CD4-positive, alpha-beta T cell treated with Interleukin-4 for 1 hour (primary cell): ENCODE measurements around the gene BATF3.
A peak's percentile ranks its signal among the peaks of the same experiment; 100 is the strongest.
"Not testable (repeated sequence)": the region's sequence is repeated elsewhere in the genome, so short reads cannot be mapped to it uniquely, and the experiment has no call there.

ENCODE experiments used
- DNase-seq, 2 donors: peaks; one replicate each; pipeline ENCODE4 v3.0.0-alpha.2; 2020 to 2022

The BATF3 gene

GRCh38 chr1:212699625-212700222, at the start of gene BATF3:
TSS of gene BATF3 (minus strand) at chr1:212699840. CDS start at chr1:212699762, 78 bp downstream.
- DNase-seq = peak in 1 of 2 donors; percentile 44

GRCh38 chr1:212746546-212746945, 46.9 kb upstream of the BATF3 start:
- DNase-seq = no peak

- DNase-seq = no peak
Measured at GRCh38 chr1:212745303-212745702, 45.7 kb upstream of the BATF3 start.

GRCh38 chr1:212743901-212744475, 44.3 kb upstream of the BATF3 start:
- no peak for DNase-seq

GRCh38 chr1:212738330-212738729, 38.7 kb upstream of the BATF3 start:
- DNase-seq = peak in 1 of 2 donors; percentile 16

- DNase-seq = no peak
Measured at GRCh38 chr1:212737559-212737958, 37.9 kb upstream of the BATF3 start.

GRCh38 chr1:212733109-212733508, 33.5 kb upstream of the BATF3 start:
- no peak for DNase-seq

GRCh38 chr1:212731630-212732029, 32.0 kb upstream of the BATF3 start:
- no peak for DNase-seq

- DNase-seq = no peak
Measured at GRCh38 chr1:212728606-212729005, 29.0 kb upstream of the BATF3 start.

GRCh38 chr1:212727386-212728181, 27.9 kb upstream of the BATF3 start:
- peak; percentile 37 to 41 for DNase-seq

- not testable (repeated sequence) for DNase-seq
Measured at GRCh38 chr1:212724679-212725078, 25.0 kb upstream of the BATF3 start.

- DNase-seq = no peak
Measured at GRCh38 chr1:212722270-212722957, 22.8 kb upstream of the BATF3 start.

- no peak for DNase-seq
Measured at GRCh38 chr1:212721388-212722247, 22.0 kb upstream of the BATF3 start.

- DNase-seq = no peak
Measured at GRCh38 chr1:212719633-212720032, 20.0 kb upstream of the BATF3 start.

GRCh38 chr1:212718499-212718898, 18.9 kb upstream of the BATF3 start:
- no peak for DNase-seq

- no peak for DNase-seq
Measured at GRCh38 chr1:212716161-212716560, 16.5 kb upstream of the BATF3 start.

GRCh38 chr1:212713465-212714136, 14.0 kb upstream of the BATF3 start:
- no peak for DNase-seq

GRCh38 chr1:212712451-212713303, 13.0 kb upstream of the BATF3 start:
- no peak for DNase-seq

- not testable (repeated sequence) for DNase-seq
Measured at GRCh38 chr1:212711974-212712373, 12.3 kb upstream of the BATF3 start.

- no peak for DNase-seq
Measured at GRCh38 chr1:212710566-212710965, 10.9 kb upstream of the BATF3 start.
